HCT116 (cell line): Measurements from ENCODE around the gene TGFBR1. TPM values are rescaled to one million over a fixed set of nuclear protein-coding genes. Genes with fewer than 3 reads are reported as not detected.

Experiments used
- ATAC-seq: fragments of 200-7000 bp; cut with Tn5 transposase; 2 replicates; pipeline ENCODE4 v1.9.1; 2020; ENCODE audit warnings: mild to moderate bottlenecking, moderate library complexity
- BruUV-seq: library from RNA; stranded (reverse); fragments of 400-500 nt; replicated peaks from 2 replicates; lab custom pipeline; 2021; lab: Mats Ljungman, UMichigan
- CTCF ChIA-PET: fragments of 300-600 bp; sonication (Branson Sonifier 250); formaldehyde crosslinking; loops from one replicate; lab custom pipeline; 2021; ENCODE audit warnings: antibody characterized with exemption; lab: Charles Lee
- POLR2A ChIA-PET: fragments of 300-600, 350-600 bp; sonication (Branson Sonifier 250); formaldehyde crosslinking; loops from one replicate; lab custom pipeline; 2021; ENCODE audit warnings: antibody characterized with exemption; lab: Charles Lee
- RAD21 ChIA-PET, 2 experiments: fragments of 300-600 bp; sonication (Branson Sonifier 250); formaldehyde crosslinking; loops; one replicate each; lab custom pipeline; 2023; ENCODE audit warnings: low total read pairs in 2 of 2; ENCODE audit not compliant: uncharacterized antibody in 2 of 2, unreplicated experiment in 2 of 2, low non-redundant PET in 1 of 2; lab: Charles Lee
- DNase-seq: peaks from one replicate; pipeline ENCODE4 v3.0.0-alpha.2; 2010; ENCODE audit warnings: low read depth, low spot score
- H2AFZ ChIP-seq: fragments of 200-600 bp; shearing (Covaris generic), sonication (generic); 2 replicates; pipeline ENCODE4 v1.6.1; 2017; ENCODE audit warnings: low read depth, mixed run types, mixed read lengths, antibody characterized with exemption, low read length; ENCODE audit not compliant: poor library complexity, severe bottlenecking
- H3K27ac ChIP-seq: 2 replicates; pipeline ENCODE4 v1.5.1; 2012; ENCODE audit warnings: low read depth, low read length
- H3K27me3 ChIP-seq: fragments of 200-600 bp; sonication (generic); 2 replicates; pipeline ENCODE4 v1.6.1; 2016; ENCODE audit warnings: mixed run types, low read length, mixed read lengths; ENCODE audit not compliant: insufficient read depth
- H3K36me3 ChIP-seq, 2 experiments: fragments of 200-500 bp in 1 of 2; fragments of 200-600 bp in 1 of 2; sonication (Bioruptor generic) in 1 of 2; sonication (generic) in 1 of 2; 2 replicates each; pipeline versions ENCODE4 v1.5.1 to v1.6.1; 2014 to 2016; ENCODE audit warnings: low read length in 2 of 2, inconsistent platforms in 1 of 2, mixed read lengths in 1 of 2, mixed run types in 1 of 2; ENCODE audit not compliant: insufficient read depth in 2 of 2, control insufficient read depth in 1 of 2
- H3K4me1 ChIP-seq, 2 experiments: fragments of 200-600 bp in 1 of 2; sonication (generic) in 1 of 2; 2 replicates each; pipeline versions ENCODE4 v1.5.1 to v1.6.1; 2012 to 2017; ENCODE audit warnings: low read length in 2 of 2, inconsistent platforms in 1 of 2, mild to moderate bottlenecking in 1 of 2, mixed read lengths in 1 of 2, mixed run types in 1 of 2, moderate library complexity in 1 of 2; ENCODE audit not compliant: insufficient read depth in 2 of 2, control insufficient read depth in 1 of 2
- H3K4me2 ChIP-seq: fragments of 200-600 bp; sonication (generic); 2 replicates; pipeline ENCODE4 v1.6.1; 2017; ENCODE audit warnings: mixed run types, low read length, mixed read lengths
- H3K4me3 ChIP-seq, 2 experiments: fragments of 200-600 bp in 1 of 2; sonication (generic) in 1 of 2; replicated peaks in 1 of 2; 2 replicates each; pipeline ENCODE4 v1.5.1; 2011 to 2016; ENCODE audit warnings: low read length in 2 of 2, control low read depth in 1 of 2, low read depth in 1 of 2, mild to moderate bottlenecking in 1 of 2, mixed read lengths in 1 of 2, mixed run types in 1 of 2
- H3K79me2 ChIP-seq: fragments of 200-600 bp; sonication (generic); 2 replicates; pipeline ENCODE4 v1.6.1; 2017; ENCODE audit warnings: mild to moderate bottlenecking, mixed run types, low read length, moderate library complexity, mixed read lengths; ENCODE audit not compliant: insufficient read depth
- H3K9ac ChIP-seq: fragments of 200-600 bp; sonication (generic); 2 replicates; pipeline ENCODE4 v1.6.1; 2016; ENCODE audit warnings: low read length, mixed read lengths
- H3K9me2 ChIP-seq: fragments of 200-600 bp; sonication (generic), shearing (Covaris generic); 2 replicates; pipeline ENCODE4 v1.6.1; 2017; ENCODE audit warnings: mixed run types, mild to moderate bottlenecking, moderate library complexity; ENCODE audit not compliant: insufficient read depth
- H3K9me3 ChIP-seq, 2 experiments: fragments of 200-500 bp in 1 of 2; fragments of 200-600 bp in 1 of 2; sonication (Bioruptor generic) in 1 of 2; sonication (generic) in 1 of 2; 2 replicates each; pipeline ENCODE4 v1.6.1; 2014 to 2017; ENCODE audit warnings: low read length in 2 of 2, mixed read lengths in 2 of 2, inconsistent platforms in 1 of 2, low read depth in 1 of 2, mild to moderate bottlenecking in 1 of 2, mixed run types in 1 of 2, moderate library complexity in 1 of 2; ENCODE audit not compliant: control insufficient read depth in 1 of 2, insufficient read depth in 1 of 2
- H4K20me1 ChIP-seq: fragments of 200-600 bp; sonication (generic), shearing (Covaris generic); 2 replicates; pipeline ENCODE4 v1.6.1; 2017; ENCODE audit warnings: mixed run types, mild to moderate bottlenecking, moderate library complexity; ENCODE audit not compliant: insufficient read depth
- ATF3 ChIP-seq: IDR thresholded peaks from 2 replicates; pipeline ENCODE4 v1.6.1; 2012
- EGR1 ChIP-seq: IDR thresholded peaks from 2 replicates; pipeline ENCODE4 v1.6.1; 2012; ENCODE audit warnings: low read depth
- ELF1 ChIP-seq: IDR thresholded peaks from 2 replicates; pipeline ENCODE4 v1.6.1; 2012; ENCODE audit warnings: low read depth, borderline replicate concordance
- EZH2phosphoT487 ChIP-seq: fragments of 200-600 bp; IDR thresholded peaks from 2 replicates; pipeline ENCODE4 v1.6.1; 2018; ENCODE audit warnings: antibody characterized with exemption, borderline replicate concordance
- FOSL1 ChIP-seq: IDR thresholded peaks from 2 replicates; pipeline ENCODE4 v1.6.1; 2012; ENCODE audit warnings: low read depth
- MAX ChIP-seq: IDR thresholded peaks from 2 replicates; pipeline ENCODE4 v1.6.1; 2012
- POLR2A ChIP-seq: IDR thresholded peaks from 2 replicates; pipeline ENCODE4 v1.7.0; 2011; ENCODE audit warnings: borderline replicate concordance; ENCODE audit not compliant: insufficient read depth, insufficient read length; ENCODE audit errors: extremely low read depth
- REST ChIP-seq: IDR thresholded peaks from 2 replicates; pipeline ENCODE4 v1.6.1; 2012; ENCODE audit warnings: low read depth
- SIN3A ChIP-seq: IDR thresholded peaks from 2 replicates; pipeline ENCODE4 v1.6.1; 2012; ENCODE audit warnings: low read depth
- SRF ChIP-seq: IDR thresholded peaks from 2 replicates; pipeline ENCODE4 v1.6.1; 2012; ENCODE audit warnings: low read depth
- intact Hi-C: fragments of 100-400 bp; cut with micrococcal nuclease; formaldehyde crosslinking; loops from 2 replicates; pipeline ENCODE4 v1.10.0; 2022
- total RNA-seq: library from RNA; stranded (reverse); gene quantifications from one replicate; pipeline ENCODE4 v1.2.1, GENCODE V29; 2021; ENCODE audit not compliant: unreplicated experiment

TGFBR1 gene
- total RNA-seq, 1 experiment from 2014 or later, result 26.6 TPM

- peaks cover 4% of the 10 kb centered on the region; the same call in 1 of the 2 replicates for H3K27me3 ChIP-seq
- no peaks in the 10 kb centered on the region for H3K36me3 ChIP-seq
- no peak overlapping the region for H3K4me2 ChIP-seq
- ChIA-PET RAD21 (no interaction called here), CTCF (no interaction called here), POLR2A (no interaction called here)
- no peaks in the 10 kb centered on the region for H3K9me2 ChIP-seq
- no peak overlapping the region for H2AFZ ChIP-seq
- no peak for ATAC-seq
- no peak for DNase-seq
- no peak overlapping the region for H3K27ac ChIP-seq
- no peak overlapping the region for H3K9ac ChIP-seq
- H3K4me3 ChIP-seq, result no peak overlapping the region
- intact Hi-C loops, result no loop called here
- no peaks in the 10 kb centered on the region for H3K4me1 ChIP-seq
- TF ChIP-seq EZH2phosphoT487 (no peak), ELF1 (no peak), SIN3A (no peak), ATF3 (no peak), MAX (no peak), FOSL1 (no peak), EGR1 (no peak), SRF (no peak), POLR2A (no peak), REST (no peak)
- peaks cover 0 to 3% of the 10 kb centered on the region in 2 experiments; a peak in 1 of 4 replicates for H3K9me3 ChIP-seq
- H3K79me2 ChIP-seq, result no peaks in the 10 kb centered on the region
- BruUV-seq, result no TSS peak
- H4K20me1 ChIP-seq, result no peaks in the 10 kb centered on the region
Measured at GRCh38 chr9:99085949-99086948, 18.7 kb upstream of the TGFBR1 start.
